ENCODE results near the gene MAGEA4. TPM values are rescaled to one million over a fixed set of nuclear protein-coding genes. Genes with fewer than 3 reads are reported as not detected.
"Not testable (repeated sequence)": the region's sequence is repeated elsewhere in the genome, so short reads cannot be mapped to it uniquely, and the experiment has no call there.

MAGEA4 gene
- total and polyA plus RNA-seq, 12 donors: not detected

DNA sequence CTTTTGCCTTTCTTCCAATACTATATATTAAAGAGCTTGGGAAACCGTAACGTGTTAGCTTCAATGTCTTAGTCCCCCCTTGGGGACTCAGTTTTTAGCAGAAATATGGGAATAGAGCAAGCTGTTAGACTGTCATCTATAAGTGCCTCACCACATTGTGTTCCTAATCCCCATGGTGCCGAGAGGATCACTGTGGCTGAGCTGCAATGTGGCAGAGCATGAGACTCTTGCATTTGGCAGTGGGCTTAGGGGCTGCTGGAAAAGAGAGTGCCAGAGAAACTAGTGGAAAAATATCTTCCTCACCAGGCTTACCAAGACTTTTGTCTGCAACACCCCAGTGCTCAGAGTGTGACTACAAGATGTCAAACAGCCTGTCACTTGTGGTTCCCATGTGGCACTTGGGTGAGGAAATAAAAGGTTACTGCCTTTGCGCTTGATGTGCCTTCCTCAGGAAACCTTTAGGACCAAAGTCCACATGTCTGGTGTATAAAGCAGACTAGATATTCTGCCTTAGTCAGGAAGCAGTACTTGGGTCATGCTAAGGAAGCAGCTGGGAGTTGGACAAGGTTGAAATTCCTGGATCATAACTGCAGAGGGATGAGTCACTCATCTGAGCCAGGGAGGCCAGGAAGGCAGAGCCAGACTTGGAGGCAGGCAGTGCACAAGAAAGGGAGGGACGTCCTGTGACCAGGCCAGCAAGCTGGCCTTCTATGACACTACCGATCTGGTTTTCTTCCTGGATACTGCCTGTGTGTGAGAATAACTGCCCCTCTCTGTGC is 9.7 kb upstream of the MAGEA4 start:
- Histone ChIP-seq H3K36me3 (no peaks in the 10 kb centered on the region), H3K9me3 (no peaks in the 10 kb centered on the region), H3K27me3 (peaks cover 0 to 21% (median 0%) of the 10 kb centered on the region in 7 donors), H3K4me3 (no peak overlapping the region), H3K27ac (peak overlapping the region in 2 of 10 donors; percentile 31), H3K4me1 (peaks cover 0 to 10% (median 0%) of the 10 kb centered on the region in 9 donors)
- intact Hi-C loops (cut with DNase I): no loop called here
- peak; percentile 73 to 98 (median 86) for ATAC-seq
- TF ChIP-seq, protein P1, sequence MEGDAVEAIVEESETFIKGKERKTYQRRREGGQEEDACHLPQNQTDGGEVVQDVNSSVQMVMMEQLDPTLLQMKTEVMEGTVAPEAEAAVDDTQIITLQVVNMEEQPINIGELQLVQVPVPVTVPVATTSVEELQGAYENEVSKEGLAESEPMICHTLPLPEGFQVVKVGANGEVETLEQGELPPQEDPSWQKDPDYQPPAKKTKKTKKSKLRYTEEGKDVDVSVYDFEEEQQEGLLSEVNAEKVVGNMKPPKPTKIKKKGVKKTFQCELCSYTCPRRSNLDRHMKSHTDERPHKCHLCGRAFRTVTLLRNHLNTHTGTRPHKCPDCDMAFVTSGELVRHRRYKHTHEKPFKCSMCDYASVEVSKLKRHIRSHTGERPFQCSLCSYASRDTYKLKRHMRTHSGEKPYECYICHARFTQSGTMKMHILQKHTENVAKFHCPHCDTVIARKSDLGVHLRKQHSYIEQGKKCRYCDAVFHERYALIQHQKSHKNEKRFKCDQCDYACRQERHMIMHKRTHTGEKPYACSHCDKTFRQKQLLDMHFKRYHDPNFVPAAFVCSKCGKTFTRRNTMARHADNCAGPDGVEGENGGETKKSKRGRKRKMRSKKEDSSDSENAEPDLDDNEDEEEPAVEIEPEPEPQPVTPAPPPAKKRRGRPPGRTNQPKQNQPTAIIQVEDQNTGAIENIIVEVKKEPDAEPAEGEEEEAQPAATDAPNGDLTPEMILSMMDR (IDR thresholded peaks at IDR 0.05): no peak
- 42 to 77% methylated on average over 6 of the region's 6 CpGs for WGBS, 2 donors
- DNase-seq: peak; percentile 14

DNA sequence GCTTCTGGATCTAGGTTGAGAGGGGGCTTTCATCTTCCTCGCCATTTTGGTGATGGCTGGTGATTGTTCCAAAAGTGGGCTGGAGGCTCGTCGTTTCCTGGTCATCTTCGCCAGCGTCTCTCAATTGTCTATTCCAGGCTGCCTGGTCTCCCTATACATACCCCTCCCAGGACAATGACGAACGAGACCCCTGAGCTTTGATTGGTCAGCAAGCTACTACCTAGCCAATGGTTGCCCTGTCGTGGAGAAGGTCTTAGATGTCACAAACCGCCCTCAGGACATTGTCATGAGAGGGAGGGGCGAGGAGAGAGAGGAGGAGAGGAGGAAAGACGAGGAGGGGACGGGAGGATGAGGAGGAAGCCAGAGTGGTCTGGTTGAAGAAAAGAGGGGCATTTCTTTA is 7.7 kb upstream of the MAGEA4 start:
- DNase-seq: no peak
- no peaks in the 10 kb centered on the region for H3K9me3 ChIP-seq
- peaks cover 0 to 10% (median 0%) of the 10 kb centered on the region in 7 donors for H3K27me3 ChIP-seq
- no peaks in the 10 kb centered on the region for H3K36me3 ChIP-seq
- H3K27ac ChIP-seq: no peak overlapping the region
- peaks cover 0 to 10% (median 0%) of the 10 kb centered on the region in 9 donors for H3K4me1 ChIP-seq
- H3K4me3 ChIP-seq: no peak overlapping the region
- intact Hi-C loops (cut with DNase I): no loop called here
- ATAC-seq: no peak
- TF ChIP-seq, protein P1 (IDR thresholded peaks at IDR 0.05): no peak
- WGBS, 2 donors: 81 to 86% methylated on average over 12 of the region's 12 CpGs

DNA sequence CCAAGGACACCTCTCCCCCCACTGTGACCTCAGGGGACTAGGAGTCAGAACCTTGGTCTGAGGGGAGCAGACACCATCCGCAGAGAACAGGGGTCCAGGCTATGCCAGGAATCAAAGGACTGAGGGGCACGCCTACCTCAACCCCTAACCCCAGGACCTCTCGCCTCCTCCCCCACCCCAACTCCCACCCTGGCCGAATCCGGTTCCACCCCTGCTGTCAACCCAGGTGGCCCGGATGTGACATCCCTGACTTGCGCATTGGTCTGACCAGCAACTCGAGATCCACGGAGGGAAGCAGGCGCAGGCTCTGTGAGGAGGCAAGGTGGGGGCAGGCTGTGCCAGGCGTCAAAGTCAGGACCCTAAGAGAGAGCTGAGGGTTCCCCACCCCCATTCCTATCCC is 468 bp upstream of the MAGEA4 start:
- Histone ChIP-seq H3K27ac (no peak overlapping the region), H3K9me3 (no peaks in the 10 kb centered on the region), H3K4me1 (no peaks in the 10 kb centered on the region), H3K36me3 (no peaks in the 10 kb centered on the region), H3K27me3 (no peaks in the 10 kb centered on the region), H3K4me3 (no peak overlapping the region)
- WGBS, 2 donors: 80 to 83% methylated on average over 9 to 11 of the region's 11 CpGs
- intact Hi-C loops (cut with DNase I): no loop called here
- TF ChIP-seq, protein P1 (IDR thresholded peaks at IDR 0.05): no peak
- ATAC-seq (no peak), DNase-seq (no peak)

DNA sequence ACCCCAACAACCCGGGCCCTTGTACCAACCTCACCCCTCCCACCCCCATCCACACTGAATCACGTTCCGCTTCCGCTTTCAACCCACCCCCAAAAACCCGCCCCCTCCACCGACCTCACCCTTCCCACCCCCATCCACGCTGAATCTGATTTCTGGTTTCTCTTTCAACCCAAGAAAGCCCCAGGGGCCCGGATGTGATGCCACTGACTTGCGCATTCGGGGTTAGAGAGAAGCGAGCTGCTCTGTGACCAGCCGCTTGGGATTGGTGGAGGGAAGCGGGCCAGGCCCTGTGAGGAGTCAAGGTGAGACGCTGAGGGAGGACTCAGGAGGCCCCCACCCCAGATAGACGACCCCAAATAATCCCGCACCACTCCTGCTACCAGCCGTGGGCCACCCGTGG is 6.0 kb downstream of the MAGEA4 start:
- intact Hi-C loops (cut with DNase I); H3K9me3 ChIP-seq; H3K27ac ChIP-seq; H3K4me3 ChIP-seq; DNase-seq; H3K36me3 ChIP-seq; ATAC-seq; H3K4me1 ChIP-seq; H3K27me3 ChIP-seq: not testable (repeated sequence)
- 94 to 95% methylated on average over 9 to 17 of the region's 18 CpGs for WGBS, 2 donors

DNA sequence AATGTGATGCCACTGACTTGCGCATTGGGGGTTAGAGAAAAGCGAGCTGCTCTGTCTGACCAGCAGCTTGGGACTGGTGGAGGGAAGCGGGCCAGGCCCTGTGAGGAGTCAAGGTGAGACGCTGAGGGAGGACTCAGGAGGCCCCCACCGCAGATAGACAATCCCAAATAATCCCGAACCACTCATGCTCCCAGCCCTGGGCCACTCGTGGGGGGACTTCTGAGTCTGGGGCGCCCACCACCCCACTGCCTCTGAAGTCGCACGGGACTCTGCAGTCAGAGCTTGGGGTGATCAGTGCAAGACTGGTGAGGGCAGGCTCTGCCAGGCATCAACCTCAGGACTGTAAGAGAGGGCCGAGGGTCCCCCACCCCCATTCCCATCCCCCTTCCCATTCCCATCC is 6.9 kb downstream of the MAGEA4 start:
- Histone ChIP-seq H3K9me3 (no peaks in the 10 kb centered on the region), H3K27me3 (no peaks in the 10 kb centered on the region), H3K36me3 (no peaks in the 10 kb centered on the region), H3K27ac (no peak overlapping the region), H3K4me3 (no peak overlapping the region), H3K4me1 (no peaks in the 10 kb centered on the region)
- WGBS, 2 donors: 92 to 98% methylated on average over 10 to 11 of the region's 11 CpGs
- TF ChIP-seq, protein P1 (IDR thresholded peaks at IDR 0.05): no peak
- intact Hi-C loops (cut with DNase I): no loop called here
- ATAC-seq (no peak), DNase-seq (no peak)
